SIG-M5 (cell line): ENCODE results near the gene MAPK12.

Experiments used
- DNase-seq: peaks from one replicate; lab custom pipeline; 2025; lab: John Stamatoyannopoulos, UW

The MAPK12 gene

GRCh38 chr22:50232481-50233151 is 28.9 kb downstream of the MAPK12 start:
- DNase-seq = no peak

- no peak for DNase-seq
Measured at GRCh38 chr22:50229370-50229769, 32.1 kb downstream of the MAPK12 start.

- no peak for DNase-seq
Measured at GRCh38 chr22:50228366-50228765, 33.1 kb downstream of the MAPK12 start.

- DNase-seq = no peak
Measured at GRCh38 chr22:50227579-50228215, 33.8 kb downstream of the MAPK12 start.

GRCh38 chr22:50226875-50227165 is 34.7 kb downstream of the MAPK12 start:
- DNase-seq = no peak

GRCh38 chr22:50226063-50226874 is 35.2 kb downstream of the MAPK12 start:
- no peak for DNase-seq

GRCh38 chr22:50225200-50225969 is 36.1 kb downstream of the MAPK12 start:
- no peak for DNase-seq

- DNase-seq = no peak
Measured at GRCh38 chr22:50224071-50224470, 37.4 kb downstream of the MAPK12 start.

GRCh38 chr22:50222508-50222907 is 39.0 kb downstream of the MAPK12 start:
- no peak for DNase-seq

GRCh38 chr22:50221410-50222300 is 39.8 kb downstream of the MAPK12 start:
- DNase-seq = no peak

GRCh38 chr22:50220603-50221409 is 40.7 kb downstream of the MAPK12 start:
- DNase-seq = no peak

GRCh38 chr22:50219800-50220602 is 41.5 kb downstream of the MAPK12 start:
- DNase-seq = no peak

GRCh38 chr22:50218996-50219727 is 42.3 kb downstream of the MAPK12 start:
- no peak for DNase-seq

GRCh38 chr22:50218153-50218995 is 43.1 kb downstream of the MAPK12 start:
- no peak for DNase-seq

- no peak for DNase-seq
Measured at GRCh38 chr22:50217543-50218152, 43.8 kb downstream of the MAPK12 start.

GRCh38 chr22:50216684-50217520 is 44.6 kb downstream of the MAPK12 start:
- DNase-seq = no peak
